ENCODE measurements around the gene KCNK7.

Gene KCNK7

DNA sequence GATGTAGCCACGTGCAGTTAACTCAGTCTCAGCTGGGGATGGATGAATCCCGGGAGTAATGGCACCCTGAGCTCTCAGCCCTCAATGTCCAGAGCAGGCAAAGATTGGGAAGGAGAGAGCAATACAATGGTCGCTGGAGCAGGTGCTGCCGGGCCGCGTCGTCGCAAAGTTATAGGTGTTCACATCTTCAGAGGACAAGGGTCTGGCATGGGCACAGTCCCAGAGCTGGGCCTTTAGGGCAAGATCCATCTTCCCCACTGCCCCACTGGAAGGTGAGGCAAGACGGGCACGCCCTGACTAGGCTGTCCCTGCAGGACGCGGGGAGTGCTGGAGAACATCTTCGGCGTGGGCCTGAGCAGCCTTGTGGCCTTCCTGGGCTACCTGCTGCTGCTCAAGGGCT is 27.6 kb upstream of the KCNK7 start:
- in situ Hi-C loops (cut with HindIII; ENCODE audit: low pct_unique_long_range_greater_than_20kb, low sequenced_read_pairs), result no loop called here
- no peak for TF ChIP-seq JUND (IDR thresholded peaks at IDR 0.05; ENCODE audit: low read depth)
- DNase-seq (ENCODE audit: low read depth in 1 of 2, low spot score in 1 of 2), result no peak

DNA sequence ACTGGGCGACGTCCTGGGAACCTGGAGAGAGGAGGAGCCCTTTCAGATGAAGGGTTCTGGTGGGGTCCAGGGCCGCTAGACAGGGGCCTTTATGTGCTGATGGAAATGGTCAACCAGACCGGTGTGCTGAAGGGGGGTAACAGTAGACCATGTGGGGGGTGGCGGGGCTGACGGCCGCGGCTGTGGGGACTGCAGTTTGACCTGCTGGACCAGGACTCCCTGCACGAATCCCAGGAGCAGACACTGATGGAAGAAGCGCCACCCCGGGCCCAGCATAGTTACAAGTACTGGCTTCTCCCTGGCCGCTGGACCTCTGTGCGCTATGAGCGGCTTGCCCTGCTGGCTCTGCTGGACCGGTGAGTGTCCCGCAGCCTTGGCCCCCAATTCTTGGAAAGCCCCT is 26.4 kb upstream of the KCNK7 start:
- TF ChIP-seq JUND (IDR thresholded peaks at IDR 0.05; ENCODE audit: low read depth), result no peak
- no peak for DNase-seq (ENCODE audit: low read depth in 1 of 2, low spot score in 1 of 2)
- in situ Hi-C loops (cut with HindIII; ENCODE audit: low pct_unique_long_range_greater_than_20kb, low sequenced_read_pairs), result no loop called here

DNA sequence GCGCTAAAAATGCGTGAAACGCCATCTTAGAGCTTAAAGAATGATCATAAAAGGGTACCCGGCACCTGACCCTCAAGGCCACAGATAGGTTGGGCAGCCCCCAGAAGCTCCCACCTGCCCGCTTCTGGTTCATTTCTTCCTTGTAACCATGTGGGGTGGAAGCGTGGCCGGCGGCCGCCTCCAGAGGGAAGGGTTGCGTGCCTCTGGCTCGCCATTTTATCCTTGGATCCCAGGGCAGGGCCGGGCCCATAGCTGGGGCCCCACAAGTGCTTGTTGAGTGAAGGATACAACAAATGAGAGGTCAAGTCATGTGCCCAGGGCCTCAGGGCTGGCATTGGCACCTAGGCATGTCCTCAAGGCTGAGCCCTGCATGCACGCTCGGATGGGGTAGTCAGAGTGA is 25.9 kb upstream of the KCNK7 start:
- no peak for TF ChIP-seq JUND (IDR thresholded peaks at IDR 0.05; ENCODE audit: low read depth)
- in situ Hi-C loops (cut with HindIII; ENCODE audit: low pct_unique_long_range_greater_than_20kb, low sequenced_read_pairs), result no loop called here
- DNase-seq (ENCODE audit: low read depth in 1 of 2, low spot score in 1 of 2), result no peak

DNA sequence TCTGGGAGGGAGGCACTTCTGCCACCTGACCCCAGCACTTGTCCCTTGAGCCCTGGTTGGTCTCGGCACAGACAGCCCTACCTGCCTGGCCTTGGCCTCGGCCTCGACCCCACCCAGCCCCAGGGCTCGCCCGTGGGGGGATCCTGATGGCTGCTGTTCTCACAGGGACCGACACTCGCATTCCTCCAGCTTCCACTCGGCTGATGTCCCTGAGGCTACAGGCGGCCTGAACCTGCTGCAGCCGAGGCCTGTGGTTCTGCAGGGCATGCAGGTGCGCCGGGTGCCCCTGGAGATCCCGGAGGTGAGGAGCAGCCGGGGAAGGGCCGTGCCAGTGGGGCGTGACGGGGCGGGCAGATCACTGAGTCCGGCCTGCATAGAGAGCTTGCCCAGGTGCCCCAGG is 25.1 kb upstream of the KCNK7 start:
- no peak for DNase-seq (ENCODE audit: low read depth in 1 of 2, low spot score in 1 of 2)
- TF ChIP-seq JUND (IDR thresholded peaks at IDR 0.05; ENCODE audit: low read depth), result no peak
- in situ Hi-C loops (cut with HindIII; ENCODE audit: low pct_unique_long_range_greater_than_20kb, low sequenced_read_pairs), result no loop called here

DNA sequence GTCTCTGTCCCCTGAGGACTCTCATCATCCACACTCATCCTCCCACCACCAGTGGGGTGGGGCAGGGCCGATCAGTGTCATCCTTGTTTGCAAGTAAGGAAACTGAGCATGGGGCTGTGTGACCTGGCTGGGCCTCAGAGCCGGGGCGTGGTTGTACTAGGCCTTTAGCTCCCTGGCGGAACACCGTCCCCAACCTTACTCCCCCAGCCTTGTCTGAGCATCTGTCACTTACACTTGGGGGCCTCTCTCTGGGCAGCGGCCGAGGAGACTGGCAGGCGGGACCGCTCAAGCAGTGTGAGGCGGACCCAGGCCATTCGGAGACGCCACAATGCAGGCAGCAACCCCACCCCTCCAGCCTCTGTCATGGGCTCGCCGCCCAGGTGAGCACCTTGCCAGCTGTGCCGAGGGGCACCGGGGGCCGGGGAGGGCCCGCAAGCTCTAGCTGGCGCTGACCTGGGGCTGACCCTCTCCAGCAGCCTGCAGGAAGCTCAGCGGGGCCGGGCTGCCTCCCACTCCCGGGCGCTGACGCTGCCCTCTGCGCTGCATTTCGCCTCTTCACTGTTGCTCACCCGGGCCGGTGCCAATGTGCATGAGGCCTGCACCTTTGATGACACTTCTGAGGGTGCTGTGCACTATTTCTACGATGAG is 23.8 kb upstream of the KCNK7 start:
- DNase-seq (ENCODE audit: low read depth in 1 of 2, low spot score in 1 of 2), result no peak

DNA sequence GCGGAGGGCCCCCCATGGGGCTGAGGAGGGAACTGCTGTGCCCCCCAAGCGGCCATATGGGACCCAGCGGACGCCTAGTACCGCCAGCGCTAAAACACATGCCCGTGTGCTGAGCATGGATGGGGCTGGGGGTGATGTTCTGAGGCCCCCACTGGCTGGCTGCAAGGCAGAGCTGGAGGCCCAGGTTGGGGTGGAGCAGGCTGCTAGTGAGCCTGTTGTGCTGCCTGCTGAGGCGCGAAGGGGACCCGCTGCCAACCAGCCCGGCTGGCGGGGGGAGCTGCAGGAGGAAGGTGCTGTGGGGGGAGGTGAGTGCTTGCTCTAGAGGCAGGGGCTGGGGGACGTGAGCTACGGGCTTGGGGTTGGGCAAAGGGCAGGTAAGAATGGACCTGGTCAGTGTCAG is 23.2 kb upstream of the KCNK7 start:
- no peak for DNase-seq (ENCODE audit: low read depth in 1 of 2, low spot score in 1 of 2)
- in situ Hi-C loops (cut with HindIII; ENCODE audit: low pct_unique_long_range_greater_than_20kb, low sequenced_read_pairs), result no loop called here
- no peak for TF ChIP-seq JUND (IDR thresholded peaks at IDR 0.05; ENCODE audit: low read depth)

More for the DNA sequence above, 23.8 kb upstream of the KCNK7 start:
- TF ChIP-seq JUND (IDR thresholded peaks at IDR 0.05; ENCODE audit: low read depth), result no peak
- in situ Hi-C loops (cut with HindIII; ENCODE audit: low pct_unique_long_range_greater_than_20kb, low sequenced_read_pairs), result no loop called here

DNA sequence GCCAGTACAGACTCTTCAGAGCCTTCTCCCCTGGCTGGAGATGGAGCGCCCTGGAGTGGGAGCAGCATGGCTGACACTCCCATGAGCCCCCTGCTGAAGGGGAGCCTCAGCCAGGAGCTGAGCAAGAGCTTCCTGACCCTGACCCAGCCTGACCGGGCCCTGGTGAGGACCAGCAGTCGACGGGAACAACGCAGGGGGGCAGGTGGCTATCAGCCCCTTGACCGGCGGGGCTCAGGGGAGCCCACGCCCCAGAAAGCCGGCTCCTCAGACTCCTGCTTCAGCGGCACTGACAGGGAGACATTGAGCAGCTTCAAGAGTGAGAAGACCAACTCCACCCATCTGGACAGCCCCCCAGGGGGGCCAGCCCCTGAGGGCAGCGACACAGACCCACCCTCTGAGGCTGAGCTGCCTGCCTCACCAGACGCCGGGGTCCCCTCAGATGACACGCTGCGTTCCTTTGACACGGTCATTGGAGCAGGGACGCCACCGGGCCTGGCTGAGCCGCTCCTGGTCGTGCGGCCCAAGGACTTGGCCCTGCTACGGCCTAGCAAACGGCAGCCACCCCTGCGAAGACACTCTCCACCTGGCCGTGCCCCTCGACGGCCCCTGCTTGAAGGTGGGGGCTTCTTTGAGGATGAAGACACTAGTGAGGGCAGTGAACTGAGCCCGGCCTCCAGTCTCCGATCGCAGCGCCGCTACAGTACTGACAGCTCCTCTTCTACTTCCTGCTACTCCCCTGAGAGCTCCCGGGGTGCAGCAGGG is 22.6 kb upstream of the KCNK7 start:
- no peak for DNase-seq (ENCODE audit: low read depth in 1 of 2, low spot score in 1 of 2)
- in situ Hi-C loops (cut with HindIII; ENCODE audit: low pct_unique_long_range_greater_than_20kb, low sequenced_read_pairs), result no loop called here
- no peak for TF ChIP-seq JUND (IDR thresholded peaks at IDR 0.05; ENCODE audit: low read depth)

DNA sequence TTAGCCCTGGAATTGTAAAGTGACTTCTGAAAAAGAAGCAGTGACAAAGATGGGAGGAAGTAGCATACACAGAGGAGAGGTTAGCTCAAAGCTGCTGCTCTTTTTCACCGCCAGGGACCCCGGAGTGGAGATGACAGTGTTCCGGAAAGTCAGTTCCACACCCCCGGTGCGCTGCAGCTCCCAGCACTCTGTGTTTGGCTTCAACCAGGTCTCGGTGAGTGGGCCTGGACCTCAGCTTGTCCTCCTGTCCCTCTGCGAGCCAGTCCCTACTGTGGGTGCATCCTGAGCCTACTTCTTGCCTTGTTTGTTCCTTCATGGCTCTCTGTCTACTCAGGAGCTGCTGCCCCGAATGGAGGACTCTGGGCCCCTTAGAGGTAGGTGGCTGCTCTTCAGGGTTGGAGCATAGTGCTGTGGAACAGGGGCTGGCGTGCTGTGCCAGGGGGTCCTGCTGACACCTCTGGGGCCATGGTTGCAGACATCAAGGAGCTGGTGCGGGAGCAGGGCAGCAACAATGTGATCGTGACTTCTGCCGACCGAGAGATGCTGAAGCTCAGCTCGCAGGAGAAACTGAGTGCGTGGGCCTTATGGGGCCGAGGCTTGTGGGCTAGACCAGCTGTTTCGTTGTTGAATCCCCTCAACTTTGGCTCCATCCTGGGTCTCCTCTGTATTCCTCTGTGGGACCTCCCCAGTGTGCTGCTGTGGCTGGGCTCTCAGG is 21.7 kb upstream of the KCNK7 start:
- in situ Hi-C loops (cut with HindIII; ENCODE audit: low pct_unique_long_range_greater_than_20kb, low sequenced_read_pairs), result no loop called here
- TF ChIP-seq JUND (IDR thresholded peaks at IDR 0.05; ENCODE audit: low read depth), result no peak
- no peak for DNase-seq (ENCODE audit: low read depth in 1 of 2, low spot score in 1 of 2)

DNA sequence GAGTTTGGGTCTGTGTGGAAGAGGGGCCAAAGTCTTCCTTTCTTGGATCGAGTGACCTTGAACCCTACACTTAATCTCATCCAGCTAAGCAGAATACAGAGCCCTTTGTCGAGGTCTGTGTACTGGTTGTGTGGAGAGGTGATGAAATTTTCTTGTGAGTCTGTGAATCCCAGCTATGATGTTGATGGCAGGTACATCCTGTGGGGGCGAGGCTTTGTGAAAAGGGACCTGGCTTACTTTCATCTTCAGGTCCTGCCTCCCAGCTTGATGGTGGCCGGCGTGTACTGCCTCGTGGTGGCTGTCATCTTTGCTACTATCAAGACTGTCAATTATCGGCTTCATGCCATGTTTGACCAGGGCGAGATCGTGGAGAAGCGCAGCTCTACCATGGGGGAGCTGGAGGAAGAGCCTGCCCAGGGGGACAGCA is 21.0 kb upstream of the KCNK7 start:
- DNase-seq (ENCODE audit: low read depth in 1 of 2, low spot score in 1 of 2), result no peak
- in situ Hi-C loops (cut with HindIII; ENCODE audit: low pct_unique_long_range_greater_than_20kb, low sequenced_read_pairs), result no loop called here
- no peak for TF ChIP-seq JUND (IDR thresholded peaks at IDR 0.05; ENCODE audit: low read depth)

DNA sequence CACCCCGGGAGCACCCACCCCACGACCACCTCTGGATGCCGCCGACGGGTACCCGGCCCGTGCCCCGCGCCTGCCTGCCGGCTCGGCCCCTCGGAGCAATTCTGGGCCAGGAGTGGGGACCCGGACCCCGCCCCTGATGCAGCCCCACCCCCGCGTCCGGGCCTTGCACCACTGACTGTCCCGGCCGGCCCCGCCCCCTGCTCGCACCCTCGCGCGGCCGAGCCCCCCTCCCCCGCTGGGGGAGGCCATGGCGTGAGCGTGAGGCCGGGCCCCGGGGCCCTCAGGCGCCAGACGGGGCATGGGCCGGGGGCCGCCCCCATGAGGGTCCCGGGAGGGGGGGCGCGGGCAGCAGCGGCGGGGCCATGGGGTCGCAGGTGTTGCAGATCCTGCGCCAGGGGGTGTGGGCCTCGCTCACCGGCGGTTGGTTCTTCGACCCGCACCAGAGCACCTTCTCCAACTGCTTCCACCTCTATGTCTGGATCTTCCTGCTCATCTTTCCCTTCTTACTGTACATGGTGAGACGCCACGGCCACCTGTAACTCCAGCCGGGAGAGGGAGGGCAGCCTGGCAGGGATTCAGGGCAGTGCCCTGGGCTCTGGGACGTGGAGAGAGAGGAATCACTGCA is 20.5 kb upstream of the KCNK7 start:
- in situ Hi-C loops (cut with HindIII; ENCODE audit: low pct_unique_long_range_greater_than_20kb, low sequenced_read_pairs), result no loop called here
- TF ChIP-seq JUND (IDR thresholded peaks at IDR 0.05; ENCODE audit: low read depth), result no peak
- peak; percentile 67 to 70 for DNase-seq (ENCODE audit: low read depth in 1 of 2, low spot score in 1 of 2)

DNA sequence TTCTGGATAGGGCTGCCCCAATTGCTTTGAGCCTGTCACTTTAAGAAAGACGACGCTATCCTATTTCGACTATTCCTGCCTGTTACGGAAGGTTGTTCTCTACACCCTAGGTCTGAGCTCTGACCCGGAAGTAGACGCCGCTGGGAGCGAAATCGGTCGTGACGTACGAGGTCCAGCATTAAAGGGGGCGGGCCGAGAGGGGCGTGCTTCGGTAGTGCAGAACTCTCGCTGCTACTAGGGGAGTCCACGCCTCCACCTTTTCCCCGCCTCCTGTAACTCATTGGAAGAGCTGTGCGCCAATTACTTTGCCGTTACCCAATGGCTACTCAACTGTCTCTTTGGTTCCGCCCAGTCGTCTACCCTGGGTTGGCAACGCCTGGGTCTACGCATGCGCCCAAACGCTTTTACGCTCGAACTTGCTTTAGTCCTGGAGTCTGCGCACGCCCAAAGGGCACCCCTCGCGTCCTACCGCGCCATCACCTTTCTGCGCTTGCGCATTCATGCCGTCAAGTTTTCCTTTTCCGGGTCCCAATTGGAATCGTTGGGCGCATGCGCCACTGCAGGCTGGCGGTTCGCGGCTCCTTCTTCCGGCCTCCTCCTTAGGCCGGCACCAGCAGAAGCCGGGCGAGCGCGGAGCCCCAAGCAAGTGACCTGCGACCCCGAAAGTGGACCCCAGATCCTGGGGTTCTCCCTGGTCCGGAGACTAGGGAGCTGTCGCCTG is 19.8 kb upstream of the KCNK7 start, which contains the start of gene PCNX3:
TSS of gene PCNX3 (plus strand) at position 548 of the 721 bp plus-strand sequence. CDS start 536 bp downstream, outside the sequence.
- in situ Hi-C loops (cut with HindIII; ENCODE audit: low pct_unique_long_range_greater_than_20kb, low sequenced_read_pairs), result no loop called here
- no peak for TF ChIP-seq JUND (IDR thresholded peaks at IDR 0.05; ENCODE audit: low read depth)
- peak; percentile 100 for DNase-seq (ENCODE audit: low read depth in 1 of 2, low spot score in 1 of 2)
